GM23338 (cell line): ENCODE data around the gene RBM28. TPM values are rescaled to one million over a fixed set of nuclear protein-coding genes. Genes with fewer than 3 reads are reported as not detected.
"Not testable (repeated sequence)": the region's sequence is repeated elsewhere in the genome, so short reads cannot be mapped to it uniquely, and the experiment has no call there.

Experiments used
- ATAC-seq: fragments of 200-7000 bp; cut with Tn5 transposase; 3 replicates; pipeline ENCODE4 v1.9.1; 2020
- DNase-seq: peaks from one replicate; pipeline ENCODE4 v3.0.0-alpha.2; 2015; ENCODE audit warnings: low spot score
- H2AFZ ChIP-seq: fragments of 200-600 bp; sonication (generic); 2 replicates; pipeline ENCODE4 v1.8.0; 2016; ENCODE audit warnings: antibody characterized with exemption, mild to moderate bottlenecking, moderate library complexity
- H3F3A ChIP-seq: fragments of 200-600 bp; sonication (generic); replicated peaks from 2 replicates; pipeline ENCODE4 v1.8.0; 2017; ENCODE audit warnings: antibody characterized with exemption, mixed run types, low read depth
- H3K27ac ChIP-seq: fragments of 200-600 bp; sonication (generic); 2 replicates; pipeline ENCODE4 v1.6.1; 2016; ENCODE audit warnings: low read depth
- H3K27me3 ChIP-seq: fragments of 200-600 bp; sonication (generic); 2 replicates; pipeline ENCODE4 v1.8.0; 2016; ENCODE audit warnings: mild to moderate bottlenecking, mixed run types, moderate library complexity; ENCODE audit not compliant: insufficient read depth
- H3K36me3 ChIP-seq: fragments of 200-600 bp; sonication (generic); 2 replicates; pipeline ENCODE4 v1.8.0; 2016; ENCODE audit warnings: mild to moderate bottlenecking; ENCODE audit not compliant: insufficient read depth
- H3K4me1 ChIP-seq: fragments of 200-600 bp; sonication (generic); 2 replicates; pipeline ENCODE4 v1.8.0; 2016; ENCODE audit warnings: mild to moderate bottlenecking, moderate library complexity; ENCODE audit not compliant: insufficient read depth
- H3K4me2 ChIP-seq: fragments of 200-600 bp; sonication (generic); 2 replicates; pipeline ENCODE4 v1.7.1; 2017; ENCODE audit warnings: mixed run types
- H3K4me3 ChIP-seq: fragments of 200-600 bp; sonication (generic); 2 replicates; pipeline ENCODE4 v1.6.1; 2016; ENCODE audit warnings: mixed run types
- H3K79me2 ChIP-seq: fragments of 200-600 bp; sonication (generic); replicated peaks from 2 replicates; pipeline ENCODE4 v1.8.0; 2017; ENCODE audit warnings: mild to moderate bottlenecking; ENCODE audit not compliant: insufficient read depth
- H3K9me2 ChIP-seq: fragments of 200-600 bp; sonication (generic); 2 replicates; pipeline ENCODE4 v1.8.0; 2017; ENCODE audit not compliant: insufficient read depth
- H4K20me1 ChIP-seq: fragments of 200-600 bp; sonication (generic); replicated peaks from 2 replicates; pipeline ENCODE4 v1.8.0; 2017; ENCODE audit warnings: mild to moderate bottlenecking; ENCODE audit not compliant: insufficient read depth
- H3K27ac Mint-ChIP-seq: 2 replicates; pipeline ENCODE4 v1.8.0; 2020; ENCODE audit warnings: inconsistent platforms, mild to moderate bottlenecking, moderate library complexity, mixed read lengths
- H3K27me3 Mint-ChIP-seq: 3 replicates; pipeline ENCODE4 v1.8.0; 2022; ENCODE audit warnings: low read depth, mild to moderate bottlenecking, moderate library complexity, mixed read lengths, inconsistent platforms; ENCODE audit not compliant: insufficient read depth, poor library complexity
- H3K36me3 Mint-ChIP-seq: 3 replicates; pipeline ENCODE4 v1.8.0; 2021; ENCODE audit warnings: low read depth, mild to moderate bottlenecking, inconsistent platforms, moderate library complexity, mixed read lengths
- H3K4me1 Mint-ChIP-seq: 3 replicates; pipeline ENCODE4 v1.8.0; 2020; ENCODE audit warnings: mild to moderate bottlenecking, inconsistent platforms, mixed read lengths
- H3K4me3 Mint-ChIP-seq: 3 replicates; pipeline ENCODE4 v1.8.0; 2021; ENCODE audit warnings: moderate library complexity, mild to moderate bottlenecking, inconsistent platforms, mixed read lengths
- H3K9me3 Mint-ChIP-seq: 3 replicates; pipeline ENCODE4 v1.8.0; 2020; ENCODE audit warnings: moderate library complexity, mild to moderate bottlenecking, inconsistent platforms, mixed read lengths
- CTCF ChIP-seq, 2 experiments: fragments of 200-600 bp in 1 of 2; sonication (generic) in 1 of 2; conservative IDR thresholded peaks; 2 replicates each; pipeline versions ENCODE4 v1.5.1 to v1.6.1; 2016 to 2017; ENCODE audit warnings: antibody characterized with exemption in 2 of 2, low read depth in 2 of 2, mild to moderate bottlenecking in 2 of 2, moderate library complexity in 1 of 2
- ETS1 ChIP-seq: IDR thresholded peaks from 2 replicates; pipeline ENCODE4 v1.6.1; 2016; ENCODE audit warnings: antibody characterized with exemption
- EZH2 ChIP-seq: fragments of 200-600 bp; sonication (generic); IDR thresholded peaks from one replicate; pipeline ENCODE4 v1.8.0; 2017; ENCODE audit warnings: antibody characterized with exemption, mild to moderate bottlenecking, low read depth; ENCODE audit not compliant: unreplicated experiment
- EZH2phosphoT487 ChIP-seq: fragments of 200-600 bp; sonication (generic); IDR thresholded peaks from one replicate; pipeline ENCODE4 v1.8.1; 2018; ENCODE audit warnings: antibody characterized with exemption; ENCODE audit not compliant: unreplicated experiment
- JUNB ChIP-seq: IDR thresholded peaks from one replicate; pipeline ENCODE4 v1.6.1; 2016; ENCODE audit warnings: antibody characterized with exemption; ENCODE audit not compliant: unreplicated experiment
- NANOG ChIP-seq: IDR thresholded peaks from 2 replicates; pipeline ENCODE4 v1.6.1; 2016; ENCODE audit warnings: antibody characterized with exemption, borderline replicate concordance
- POLR2AphosphoS5 ChIP-seq: IDR thresholded peaks from 2 replicates; pipeline ENCODE4 v1.6.1; 2016; ENCODE audit warnings: antibody characterized with exemption, low read depth
- REST ChIP-seq: IDR thresholded peaks from one replicate; pipeline ENCODE4 v1.6.1; 2018; ENCODE audit warnings: antibody characterized with exemption; ENCODE audit not compliant: unreplicated experiment
- STAT1 ChIP-seq: IDR thresholded peaks from one replicate; pipeline ENCODE4 v1.6.1; 2016; ENCODE audit warnings: antibody characterized with exemption; ENCODE audit not compliant: unreplicated experiment
- ZNF114 ChIP-seq: fragments of 250-450 bp; sonication (Bioruptor Pico); IDR thresholded peaks from 2 replicates; pipeline ENCODE4 v1.5.0; 2020; ENCODE audit warnings: mild to moderate bottlenecking, moderate library complexity
- ZNF331 ChIP-seq: fragments of 250-450 bp; sonication (Bioruptor Pico); IDR thresholded peaks from 2 replicates; pipeline ENCODE4 v1.5.0; 2020; ENCODE audit warnings: low read depth, mild to moderate bottlenecking, moderate library complexity
- polyA plus RNA-seq: library from polyadenylated mRNA; unstranded; fragments of >200 nt; fragmentation: Nextera tagmentation; extraction: Ambion mirVana; gene quantifications from 2 replicates; pipeline ENCODE4 v1.2.1, GENCODE V29; 2016
- total RNA-seq: library from RNA; depleted of rRNA; stranded (reverse); fragments of >200 nt; shearing (Covaris generic); gene quantifications from 2 replicates; pipeline ENCODE4 v1.2.3, GENCODE V29; 2014

RBM28 gene
- total and polyA plus RNA-seq, 2 experiments from 2014 or later: 24.3 to 87.5 TPM

- no peak for TF ChIP-seq CTCF (conservative IDR thresholded peaks at IDR 0.05; ENCODE audit: low read depth in 2 of 2)
- no peak for TF ChIP-seq ZNF331 (CRISPR knock-in tag)
- TF ChIP-seq JUNB: no peak
- TF ChIP-seq POLR2AphosphoS5: no peak
- no peak for TF ChIP-seq EZH2phosphoT487
- no peak for TF ChIP-seq NANOG
- TF ChIP-seq STAT1: no peak
Observed at GRCh38 chr7:128281605-128282380, 61.9 kb downstream of the RBM28 start (continued).

- H3K27me3 Mint-ChIP-seq, H3K4me3 Mint-ChIP-seq, H3K36me3 ChIP-seq, H2AFZ ChIP-seq, H3F3A ChIP-seq, H3K27me3 ChIP-seq, H3K27ac ChIP-seq, H3K4me3 ChIP-seq, H3K4me2 ChIP-seq, H3K27ac Mint-ChIP-seq, ATAC-seq, H3K4me1 ChIP-seq, H3K9me2 ChIP-seq, DNase-seq, H3K4me1 Mint-ChIP-seq, H3K79me2 ChIP-seq, H4K20me1 ChIP-seq: not testable (repeated sequence)
- peaks cover 25% of the 10 kb centered on the region for H3K9me3 Mint-ChIP-seq
- peaks cover 14% of the 10 kb centered on the region; the same call in 2 of the 3 replicates for H3K36me3 Mint-ChIP-seq
Observed at GRCh38 chr7:128280451-128280850, 63.3 kb downstream of the RBM28 start.

GRCh38 chr7:128279124-128279713 lies 64.5 kb downstream of the RBM28 start:
- no peak overlapping the region for H3K4me3 ChIP-seq
- H4K20me1 ChIP-seq: no peaks in the 10 kb centered on the region
- H3K36me3 ChIP-seq: 0 out of 2 replicates have a peak, but pooled peaks cover 7% of the 10 kb centered on the region
- H3K27ac ChIP-seq: no peak overlapping the region
- no peaks in the 10 kb centered on the region for H3F3A ChIP-seq
- H3K27ac Mint-ChIP-seq: no peak overlapping the region
- H3K27me3 Mint-ChIP-seq: peaks cover 8% of the 10 kb centered on the region
- no peak overlapping the region for H3K4me2 ChIP-seq
- ATAC-seq (no peak), DNase-seq (no peak)
- H3K4me1 Mint-ChIP-seq: peaks cover 15% of the 10 kb centered on the region
- H3K9me2 ChIP-seq: no peaks in the 10 kb centered on the region
- H3K4me3 Mint-ChIP-seq: no peak overlapping the region
- H3K4me1 ChIP-seq: no peaks in the 10 kb centered on the region
- peaks cover 14% of the 10 kb centered on the region; the same call in 2 of the 3 replicates for H3K36me3 Mint-ChIP-seq
- no peak overlapping the region for H2AFZ ChIP-seq
- peaks cover 22% of the 10 kb centered on the region for H3K9me3 Mint-ChIP-seq
- H3K27me3 ChIP-seq: no peaks in the 10 kb centered on the region
- no peaks in the 10 kb centered on the region for H3K79me2 ChIP-seq
- no peak for TF ChIP-seq STAT1
- no peak for TF ChIP-seq CTCF (conservative IDR thresholded peaks at IDR 0.05; ENCODE audit: low read depth in 2 of 2)
- no peak for TF ChIP-seq ZNF114 (CRISPR knock-in tag)
- no peak for TF ChIP-seq REST
- no peak for TF ChIP-seq EZH2phosphoT487
- TF ChIP-seq ETS1: no peak
- no peak for TF ChIP-seq EZH2
